ENCODE data around the gene COL18A1. TPM values are rescaled to one million over a fixed set of nuclear protein-coding genes. Genes with fewer than 3 reads are reported as not detected.

Gene COL18A1
- total RNA-seq, 1 donor from 2014 or later = 535 TPM

- DNase-seq (ENCODE audit: low read depth) = no peak
- no peak for TF ChIP-seq CTCF (conservative IDR thresholded peaks at IDR 0.05; ENCODE audit: low read depth, low read length)
- no peak overlapping the region for H3K4me3 ChIP-seq (ENCODE audit: low read depth, low read length)
Measured at GRCh38 chr21:45388011-45388521, 16.9 kb upstream of the COL18A1 start.

GRCh38 chr21:45388611-45389296 lies 16.2 kb upstream of the COL18A1 start:
- no peak overlapping the region for H3K4me3 ChIP-seq (ENCODE audit: low read depth, low read length)
- TF ChIP-seq CTCF (conservative IDR thresholded peaks at IDR 0.05; ENCODE audit: low read depth, low read length) = no peak
- no peak for DNase-seq (ENCODE audit: low read depth)

GRCh38 chr21:45390121-45390751 lies 14.7 kb upstream of the COL18A1 start:
- H3K4me3 ChIP-seq (ENCODE audit: low read depth, low read length) = no peak overlapping the region
- no peak for DNase-seq (ENCODE audit: low read depth)
- TF ChIP-seq CTCF (conservative IDR thresholded peaks at IDR 0.05; ENCODE audit: low read depth, low read length) = no peak

- DNase-seq (ENCODE audit: low read depth) = no peak
- no peak for TF ChIP-seq CTCF (conservative IDR thresholded peaks at IDR 0.05; ENCODE audit: low read depth, low read length)
- H3K4me3 ChIP-seq (ENCODE audit: low read depth, low read length) = no peak overlapping the region
Measured at GRCh38 chr21:45390831-45391742, 13.9 kb upstream of the COL18A1 start.

- H3K4me3 ChIP-seq (ENCODE audit: low read depth, low read length) = no peak overlapping the region
- no peak for DNase-seq (ENCODE audit: low read depth)
- no peak for TF ChIP-seq CTCF (conservative IDR thresholded peaks at IDR 0.05; ENCODE audit: low read depth, low read length)
Measured at GRCh38 chr21:45391743-45392572, 13.0 kb upstream of the COL18A1 start.

GRCh38 chr21:45392573-45392971 lies 12.4 kb upstream of the COL18A1 start:
- DNase-seq (ENCODE audit: low read depth) = no peak
- TF ChIP-seq CTCF (conservative IDR thresholded peaks at IDR 0.05; ENCODE audit: low read depth, low read length) = no peak
- no peak overlapping the region for H3K4me3 ChIP-seq (ENCODE audit: low read depth, low read length)

Measured in epithelial cell of proximal tubule (primary cell).